ENCODE data around the gene TNRC6C. TPM values are rescaled to one million over a fixed set of nuclear protein-coding genes. Genes with fewer than 3 reads are reported as not detected.

The TNRC6C gene
- polyA plus RNA-seq, 3 donors, result 0.38 to 0.80 (median 0.46) TPM

DNA sequence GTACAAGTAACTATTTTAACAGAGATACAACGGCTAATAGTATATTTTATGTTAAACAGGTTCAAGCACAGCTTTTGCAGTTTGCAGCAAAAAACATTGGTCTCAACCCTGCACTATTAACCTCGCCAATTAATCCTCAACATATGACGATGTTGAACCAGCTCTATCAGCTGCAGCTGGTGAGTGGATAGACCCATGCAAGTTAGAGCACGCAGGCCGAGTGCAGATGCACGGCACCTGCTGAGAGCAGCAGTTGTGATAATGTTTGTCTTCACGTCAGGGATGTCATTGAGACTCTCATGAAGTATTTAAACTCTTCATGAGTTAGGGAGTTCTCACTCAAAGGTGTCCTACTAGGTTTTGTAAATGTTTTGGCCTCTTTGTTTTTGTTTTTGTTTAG is 124.5 kb downstream of the TNRC6C start:
- H3K79me2 ChIP-seq (ENCODE audit: insufficient read depth, low read length), result no peaks in the 10 kb centered on the region
- no peak overlapping the region for H3K4me3 ChIP-seq (replicated peaks in 1 of 3; ENCODE audit: low read depth in 2 of 3, low read length in 3 of 3)
- intact Hi-C loops (cut with micrococcal nuclease), result no loop called here
- TF ChIP-seq, protein P1, sequence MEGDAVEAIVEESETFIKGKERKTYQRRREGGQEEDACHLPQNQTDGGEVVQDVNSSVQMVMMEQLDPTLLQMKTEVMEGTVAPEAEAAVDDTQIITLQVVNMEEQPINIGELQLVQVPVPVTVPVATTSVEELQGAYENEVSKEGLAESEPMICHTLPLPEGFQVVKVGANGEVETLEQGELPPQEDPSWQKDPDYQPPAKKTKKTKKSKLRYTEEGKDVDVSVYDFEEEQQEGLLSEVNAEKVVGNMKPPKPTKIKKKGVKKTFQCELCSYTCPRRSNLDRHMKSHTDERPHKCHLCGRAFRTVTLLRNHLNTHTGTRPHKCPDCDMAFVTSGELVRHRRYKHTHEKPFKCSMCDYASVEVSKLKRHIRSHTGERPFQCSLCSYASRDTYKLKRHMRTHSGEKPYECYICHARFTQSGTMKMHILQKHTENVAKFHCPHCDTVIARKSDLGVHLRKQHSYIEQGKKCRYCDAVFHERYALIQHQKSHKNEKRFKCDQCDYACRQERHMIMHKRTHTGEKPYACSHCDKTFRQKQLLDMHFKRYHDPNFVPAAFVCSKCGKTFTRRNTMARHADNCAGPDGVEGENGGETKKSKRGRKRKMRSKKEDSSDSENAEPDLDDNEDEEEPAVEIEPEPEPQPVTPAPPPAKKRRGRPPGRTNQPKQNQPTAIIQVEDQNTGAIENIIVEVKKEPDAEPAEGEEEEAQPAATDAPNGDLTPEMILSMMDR (IDR thresholded peaks at IDR 0.05), result no peak
- H2AFZ ChIP-seq (ENCODE audit: insufficient read depth, low read depth, low read length, poor library complexity, severe bottlenecking), result no peak overlapping the region
- no peaks in the 10 kb centered on the region for H3K9me3 Mint-ChIP-seq
- peaks cover 0 to 1% (median 0%) of the 10 kb centered on the region in 3 donors for H3K27me3 Mint-ChIP-seq (ENCODE audit: low read depth in 3 of 3)
- DNase-seq, result no peak
- peaks cover 34 to 81% of the 10 kb centered on the region in 2 donors for H3K36me3 ChIP-seq (replicated peaks in 1 of 2; ENCODE audit: control insufficient read depth in 1 of 2, insufficient read depth in 2 of 2, low read length in 2 of 2)
- H3K36me3 Mint-ChIP-seq, result peaks cover 51 to 76% of the 10 kb centered on the region in 2 donors
- H3K27me3 ChIP-seq (ENCODE audit: control insufficient read depth in 2 of 2, insufficient read depth in 2 of 2, low read length in 2 of 2), result no peaks in the 10 kb centered on the region
- H3K9ac ChIP-seq (ENCODE audit: insufficient read depth, low read length, poor library complexity, severe bottlenecking), result no peak overlapping the region
- WGBS (ENCODE audit: insufficient coverage), result 95% methylated on average over 4 of the region's 7 CpGs
- H3K4me2 ChIP-seq (replicated peaks; ENCODE audit: extremely low read depth, low read length, poor library complexity, severe bottlenecking), result no peak overlapping the region
- H3K4me1 ChIP-seq (ENCODE audit: control insufficient read depth in 1 of 2, insufficient read depth in 2 of 2, low read length in 2 of 2), result no peaks in the 10 kb centered on the region
- no peak overlapping the region for H3K4me3 Mint-ChIP-seq
- no peaks in the 10 kb centered on the region for H4K20me1 ChIP-seq (ENCODE audit: insufficient read depth, low read length)
- no peak overlapping the region for H3K27ac Mint-ChIP-seq
- H3K9me3 ChIP-seq (replicated peaks in 1 of 2; ENCODE audit: control insufficient read depth in 1 of 2, insufficient read depth in 1 of 2, low read length in 2 of 2), result no peaks in the 10 kb centered on the region
- no peak overlapping the region for H3K27ac ChIP-seq (ENCODE audit: low read depth in 1 of 2, low read length in 2 of 2)
- peaks cover 10% of the 10 kb centered on the region for H3K4me1 Mint-ChIP-seq

DNA sequence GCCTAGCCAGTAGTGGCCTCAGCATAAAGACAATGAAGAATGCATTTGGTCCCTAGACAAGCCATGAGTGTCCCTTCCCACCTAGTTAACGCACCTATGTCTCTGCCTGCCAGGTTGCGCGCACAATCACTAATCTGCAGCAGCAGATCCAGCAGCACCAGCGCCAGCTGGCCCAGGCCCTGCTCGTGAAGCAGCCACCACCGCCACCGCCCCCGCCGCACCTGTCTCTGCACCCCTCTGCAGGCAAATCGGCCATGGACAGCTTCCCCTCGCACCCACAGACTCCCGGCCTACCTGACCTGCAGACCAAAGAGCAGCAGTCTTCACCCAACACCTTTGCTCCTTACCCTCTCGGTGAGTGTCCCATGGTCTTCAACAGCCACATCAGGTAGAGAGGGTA is 128.2 kb downstream of the TNRC6C start:
- no peak for DNase-seq
- Histone ChIP-seq H3K27ac (ENCODE audit: low read depth in 1 of 2, low read length in 2 of 2) (no peak overlapping the region), H3K4me3 (replicated peaks in 1 of 3; ENCODE audit: low read depth in 2 of 3, low read length in 3 of 3) (no peak overlapping the region), H3K4me1 (ENCODE audit: control insufficient read depth in 1 of 2, insufficient read depth in 2 of 2, low read length in 2 of 2) (peaks cover 9 to 10% of the 10 kb centered on the region in 2 donors), H3K36me3 (replicated peaks in 1 of 2; ENCODE audit: control insufficient read depth in 1 of 2, insufficient read depth in 2 of 2, low read length in 2 of 2) (peaks cover 25 to 75% of the 10 kb centered on the region in 2 donors), H3K4me2 (replicated peaks; ENCODE audit: extremely low read depth, low read length, poor library complexity, severe bottlenecking) (no peak overlapping the region), H3K79me2 (ENCODE audit: insufficient read depth, low read length) (no peaks in the 10 kb centered on the region), H3K9ac (ENCODE audit: insufficient read depth, low read length, poor library complexity, severe bottlenecking) (no peak overlapping the region), H3K27me3 (ENCODE audit: control insufficient read depth in 2 of 2, insufficient read depth in 2 of 2, low read length in 2 of 2) (no peaks in the 10 kb centered on the region), H3K9me3 (replicated peaks in 1 of 2; ENCODE audit: control insufficient read depth in 1 of 2, insufficient read depth in 1 of 2, low read length in 2 of 2) (no peaks in the 10 kb centered on the region), H2AFZ (ENCODE audit: insufficient read depth, low read depth, low read length, poor library complexity, severe bottlenecking) (no peak overlapping the region), H4K20me1 (ENCODE audit: insufficient read depth, low read length) (no peaks in the 10 kb centered on the region)
- no peak overlapping the region for H3K4me3 Mint-ChIP-seq
- no peak overlapping the region for H3K27ac Mint-ChIP-seq
- over 99% methylated on average over 13 of the region's 13 CpGs for WGBS (ENCODE audit: insufficient coverage)
- TF ChIP-seq, protein P1 (IDR thresholded peaks at IDR 0.05), result no peak
- peaks cover 49 to 65% of the 10 kb centered on the region in 2 donors for H3K36me3 Mint-ChIP-seq
- H3K27me3 Mint-ChIP-seq (ENCODE audit: low read depth in 3 of 3), result no peaks in the 10 kb centered on the region
- intact Hi-C loops (cut with micrococcal nuclease), result no loop called here
- H3K4me1 Mint-ChIP-seq, result peaks cover 19% of the 10 kb centered on the region
- peaks cover 0 to 2% (median 0%) of the 10 kb centered on the region in 7 donors for H3K9me3 Mint-ChIP-seq

Data from CD14-positive monocyte (primary cell).